Left ventricle myocardium inferior (tissue), 1 donor: ENCODE data around the gene RARG. TPM values are rescaled to one million over a fixed set of nuclear protein-coding genes. Genes with fewer than 3 reads are reported as not detected.

Experiments used
- DNase-seq: peaks from one replicate; pipeline ENCODE4 v3.0.0-alpha.2; 2020
- H3K27ac ChIP-seq: fragments of 200-600 bp; replicated peaks from 2 replicates; pipeline ENCODE4 v1.8.0; 2021
- H3K27me3 ChIP-seq: fragments of 200-600 bp; 2 replicates; pipeline ENCODE4 v1.8.0; 2021; ENCODE audit warnings: low read depth
- H3K36me3 ChIP-seq: fragments of 200-600 bp; 2 replicates; pipeline ENCODE4 v1.8.0; 2021
- H3K4me1 ChIP-seq: fragments of 200-600 bp; 2 replicates; pipeline ENCODE4 v1.8.0; 2021
- H3K4me3 ChIP-seq: fragments of 200-600 bp; 2 replicates; pipeline ENCODE4 v1.8.0; 2021; ENCODE audit warnings: mild to moderate bottlenecking, moderate library complexity
- H3K9me3 ChIP-seq: fragments of 200-600 bp; replicated peaks from 2 replicates; pipeline ENCODE4 v1.8.0; 2021
- CTCF ChIP-seq: fragments of 200-600 bp; IDR thresholded peaks from 2 replicates; pipeline ENCODE4 v1.8.0; 2021; ENCODE audit warnings: antibody characterized with exemption, mild to moderate bottlenecking, borderline replicate concordance
- intact Hi-C: fragments of 100-400 bp; cut with micrococcal nuclease; formaldehyde crosslinking; loops from one replicate; pipeline ENCODE4 v1.11.0; 2022
- total RNA-seq: library from RNA; stranded (reverse); fragmentation: NEBNext Ultra II Directional; extraction: Animal tissue kit (Norgen Biotek cat#: 25700); gene quantifications from one replicate; pipeline ENCODE4 v1.2.1, GENCODE V29; 2021
- donor health status: DM: no; HTN: yes; CAD: no; lungs with severe emphysema.

Gene RARG
- total RNA-seq, 1 donor from 2014 or later: 14.9 TPM

- intact Hi-C loops: no loop called here
- Histone ChIP-seq H3K27me3 (no peaks in the 10 kb centered on the region), H3K27ac (no peak overlapping the region), H3K4me3 (no peak overlapping the region), H3K36me3 (peaks cover 18% of the 10 kb centered on the region), H3K4me1 (peaks cover 33% of the 10 kb centered on the region), H3K9me3 (no peaks in the 10 kb centered on the region)
- TF ChIP-seq CTCF: no peak
- DNase-seq: no peak
Observed at GRCh38 chr12:53176750-53177149, 55.3 kb downstream of the RARG start.

- Histone ChIP-seq H3K4me3 (no peak overlapping the region), H3K4me1 (peaks cover 18% of the 10 kb centered on the region), H3K36me3 (peaks cover 25% of the 10 kb centered on the region), H3K27ac (no peak overlapping the region), H3K9me3 (no peaks in the 10 kb centered on the region), H3K27me3 (no peaks in the 10 kb centered on the region)
- intact Hi-C loops: no loop called here
- TF ChIP-seq CTCF: no peak
- DNase-seq: no peak
Observed at GRCh38 chr12:53174881-53175491, 57.0 kb downstream of the RARG start.

- intact Hi-C loops: no loop called here
- no peaks in the 10 kb centered on the region for H3K9me3 ChIP-seq
- H3K4me1 ChIP-seq: peaks cover 8% of the 10 kb centered on the region
- no peak overlapping the region for H3K4me3 ChIP-seq
- H3K36me3 ChIP-seq: peaks cover 30% of the 10 kb centered on the region
- TF ChIP-seq CTCF: no peak
- H3K27ac ChIP-seq: no peak overlapping the region
- H3K27me3 ChIP-seq: no peaks in the 10 kb centered on the region
- no peak for DNase-seq
Observed at GRCh38 chr12:53173085-53173715, 58.8 kb downstream of the RARG start.

GRCh38 chr12:53172352-53172751, 59.7 kb downstream of the RARG start:
- H3K9me3 ChIP-seq: no peaks in the 10 kb centered on the region
- H3K4me3 ChIP-seq: no peak overlapping the region
- H3K4me1 ChIP-seq: peaks cover 8% of the 10 kb centered on the region
- peaks cover 33% of the 10 kb centered on the region for H3K36me3 ChIP-seq
- H3K27me3 ChIP-seq: no peaks in the 10 kb centered on the region
- H3K27ac ChIP-seq: no peak overlapping the region
- DNase-seq: no peak
- intact Hi-C loops: no loop called here
- no peak for TF ChIP-seq CTCF

- peaks cover 8% of the 10 kb centered on the region for H3K4me1 ChIP-seq
- H3K4me3 ChIP-seq: no peak overlapping the region
- H3K27me3 ChIP-seq: no peaks in the 10 kb centered on the region
- H3K9me3 ChIP-seq: no peaks in the 10 kb centered on the region
- H3K27ac ChIP-seq: no peak overlapping the region
- TF ChIP-seq CTCF: no peak
- intact Hi-C loops: no loop called here
- peaks cover 33% of the 10 kb centered on the region for H3K36me3 ChIP-seq
- no peak for DNase-seq
Observed at GRCh38 chr12:53171725-53172329, 60.2 kb downstream of the RARG start.
